ENCODE measurements around the gene CTSK.
"Not testable (repeated sequence)": the region's sequence is repeated elsewhere in the genome, so short reads cannot be mapped to it uniquely, and the experiment has no call there.

CTSK gene

DNA sequence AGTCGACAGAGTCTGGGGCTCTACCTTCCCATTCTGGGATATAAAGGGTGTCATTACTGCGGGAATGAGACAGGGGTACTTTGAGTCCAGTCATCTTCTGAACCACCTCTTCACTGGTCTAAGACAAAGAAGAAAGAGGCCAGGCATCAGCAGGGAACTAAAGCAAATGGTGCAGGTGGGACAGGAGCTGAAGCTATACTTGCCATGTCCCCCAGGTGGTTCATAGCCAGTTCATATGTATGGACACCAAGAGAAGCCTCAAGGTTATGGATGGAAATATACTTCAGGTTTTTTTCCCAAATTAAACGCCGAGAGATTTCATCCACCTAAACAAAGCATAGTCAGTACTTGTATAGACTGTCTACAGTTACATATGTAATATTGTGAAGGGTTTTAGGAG lies 2.2 kb downstream of the CTSK start:
- DNase-seq (ENCODE audit: low spot score), result no peak

DNA sequence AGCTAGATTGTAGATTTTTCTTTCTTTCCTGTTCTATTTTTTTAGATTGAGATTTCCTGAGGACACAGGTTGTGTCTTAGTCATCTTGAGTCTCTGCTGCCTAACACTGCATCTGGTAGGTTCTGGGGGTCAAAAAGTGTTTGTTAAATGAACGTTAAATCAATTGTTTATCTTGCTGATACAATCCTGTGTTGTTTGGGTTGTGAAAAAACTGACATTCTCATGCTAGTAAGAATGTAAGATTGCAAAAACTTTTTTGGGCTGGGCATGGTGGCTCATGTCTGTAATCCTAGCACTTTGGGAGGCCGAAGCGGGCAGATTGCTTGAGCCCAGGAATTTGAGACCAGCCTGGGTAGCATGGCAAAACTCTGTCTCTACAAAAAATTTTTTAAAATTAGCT lies 3.4 kb downstream of the CTSK start:
- DNase-seq (ENCODE audit: low spot score), result no peak

DNA sequence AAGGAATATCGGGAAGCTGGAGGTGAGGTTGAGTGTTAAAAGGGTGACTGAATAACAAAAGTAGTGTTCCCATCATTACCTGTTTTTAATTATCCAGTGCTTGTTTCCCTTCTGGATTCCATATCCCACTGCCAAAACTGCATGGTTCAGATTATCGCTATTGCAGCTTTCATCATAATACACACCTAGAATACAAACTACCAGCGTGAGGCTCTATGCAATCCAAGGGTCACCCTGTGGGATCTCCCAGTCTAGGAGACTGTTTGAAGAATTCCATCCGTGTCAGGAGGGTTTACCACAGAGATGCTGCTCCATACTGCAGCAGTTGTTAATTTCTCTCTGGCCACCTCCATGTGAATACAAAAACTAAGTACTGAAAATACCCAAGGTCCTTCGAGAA lies 9.0 kb downstream of the CTSK start:
- no peak for DNase-seq (ENCODE audit: low spot score)

DNA sequence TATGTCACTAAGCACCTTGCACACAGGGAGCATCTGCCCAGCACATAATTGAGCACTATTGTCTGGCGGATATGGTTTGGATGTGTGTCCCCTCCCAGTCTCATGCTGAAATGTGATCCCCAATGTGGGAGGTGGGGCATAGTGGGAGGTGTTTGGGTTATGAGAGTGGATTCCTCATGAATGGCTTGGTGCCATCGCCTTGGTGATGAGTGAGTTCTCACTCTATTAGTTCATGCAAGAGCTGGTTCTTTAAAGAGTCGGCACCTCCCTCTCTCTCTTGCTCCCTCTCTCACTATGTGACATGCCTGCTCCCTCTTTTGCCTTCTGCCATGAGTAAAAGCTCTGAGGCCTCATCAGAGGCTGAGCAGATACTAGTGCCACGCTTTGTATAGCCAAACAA lies 9.5 kb downstream of the CTSK start:
- DNase-seq (ENCODE audit: low spot score), result no peak

DNA sequence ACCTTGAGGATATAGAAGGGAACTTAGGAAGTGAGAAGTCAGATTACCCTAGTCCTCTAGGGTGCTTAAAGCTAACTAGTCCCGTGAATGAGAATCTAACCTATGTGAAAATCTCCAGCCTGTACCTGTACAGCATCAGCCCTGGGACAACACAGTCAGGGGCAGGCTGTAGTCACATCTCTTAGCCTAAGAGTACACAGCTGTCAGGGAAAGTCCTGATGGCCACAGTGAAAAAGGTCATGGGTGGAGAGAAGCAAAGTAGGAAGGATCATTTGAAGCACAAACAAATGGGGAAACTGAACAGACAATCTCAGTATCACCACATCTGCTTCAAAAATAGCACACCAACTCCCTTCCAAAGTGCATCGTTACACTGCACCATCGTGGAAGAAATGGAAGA lies 11.7 kb downstream of the CTSK start:
- no peak for DNase-seq (ENCODE audit: low spot score)

DNA sequence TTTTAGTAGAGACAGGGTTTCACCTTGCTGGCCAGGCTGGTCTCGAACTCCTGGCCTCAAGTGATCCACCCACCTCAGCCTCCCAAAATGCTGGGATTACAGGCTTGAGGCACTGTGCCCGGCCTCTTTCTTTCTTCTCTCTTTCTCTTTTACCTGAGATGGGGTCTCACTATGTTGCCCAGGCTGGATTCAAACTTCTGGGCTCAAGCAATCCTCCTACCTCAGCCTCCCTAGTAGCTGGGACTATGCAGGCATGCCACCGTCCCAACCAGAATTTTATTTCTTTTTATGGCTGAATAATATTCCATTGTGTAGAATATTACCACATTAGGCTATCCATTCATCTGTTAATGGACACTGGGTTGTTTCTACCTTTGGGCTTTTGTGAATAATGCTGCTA lies 14.3 kb downstream of the CTSK start:
- not testable (repeated sequence) for DNase-seq (ENCODE audit: low spot score)

DNA sequence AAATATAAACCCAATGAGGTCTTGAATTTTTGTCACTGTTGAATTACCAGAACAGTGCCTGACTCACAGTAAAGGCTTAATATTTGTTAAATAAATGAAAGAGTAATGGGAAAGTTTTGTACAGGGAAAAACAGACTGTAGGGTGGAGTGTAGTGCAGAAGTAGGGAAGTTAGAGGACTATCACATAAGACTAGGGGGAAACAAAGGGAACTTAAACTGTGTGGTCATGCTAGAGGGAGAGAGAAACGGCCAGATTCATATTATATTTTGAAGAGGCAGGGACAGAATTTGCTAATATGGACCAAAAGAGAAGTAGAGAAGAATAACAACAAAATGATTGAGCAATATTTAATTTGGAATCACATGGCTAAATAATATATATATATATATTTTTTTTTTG lies 14.8 kb downstream of the CTSK start:
- DNase-seq (ENCODE audit: low spot score), result no peak

DNA sequence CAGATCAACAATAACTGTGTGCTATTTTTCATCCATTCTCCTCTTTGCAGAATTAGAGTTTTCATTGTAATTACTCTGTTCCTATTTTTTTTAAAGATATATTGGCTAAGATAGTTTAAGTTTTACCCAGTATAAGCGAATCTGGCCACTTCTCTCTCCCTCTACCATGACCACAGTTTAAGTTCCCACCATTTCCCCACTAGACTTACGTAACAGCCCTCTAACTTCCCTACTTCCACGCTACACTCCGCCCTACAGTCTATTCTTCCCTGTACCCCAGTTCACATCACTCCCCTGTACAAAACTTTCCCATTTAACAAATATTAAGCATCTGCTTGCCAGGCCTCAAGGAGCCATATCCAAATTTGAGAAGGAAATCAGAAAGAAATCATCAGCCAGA lies 16.5 kb downstream of the CTSK start:
- no peak for DNase-seq (ENCODE audit: low spot score)

DNA sequence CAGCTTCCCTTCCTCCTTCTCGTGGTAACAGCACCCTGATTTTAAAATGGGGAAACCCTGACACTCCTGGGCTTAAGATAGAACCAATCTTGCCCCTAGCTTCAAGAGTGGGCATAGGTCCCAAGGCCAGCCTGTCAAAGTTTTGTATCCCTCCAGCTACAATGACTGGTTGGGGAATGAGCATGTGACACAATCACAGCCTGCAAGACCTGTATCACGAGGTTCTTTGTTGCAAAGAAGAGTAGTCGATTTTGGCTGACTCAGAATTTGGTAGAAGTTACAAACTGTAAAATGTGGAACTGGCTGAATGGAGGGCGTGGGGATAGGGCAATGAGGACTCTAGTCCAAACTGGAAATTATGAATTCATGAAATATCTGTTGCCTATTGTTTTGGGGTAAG lies 18.7 kb downstream of the CTSK start:
- DNase-seq (ENCODE audit: low spot score), result no peak

DNA sequence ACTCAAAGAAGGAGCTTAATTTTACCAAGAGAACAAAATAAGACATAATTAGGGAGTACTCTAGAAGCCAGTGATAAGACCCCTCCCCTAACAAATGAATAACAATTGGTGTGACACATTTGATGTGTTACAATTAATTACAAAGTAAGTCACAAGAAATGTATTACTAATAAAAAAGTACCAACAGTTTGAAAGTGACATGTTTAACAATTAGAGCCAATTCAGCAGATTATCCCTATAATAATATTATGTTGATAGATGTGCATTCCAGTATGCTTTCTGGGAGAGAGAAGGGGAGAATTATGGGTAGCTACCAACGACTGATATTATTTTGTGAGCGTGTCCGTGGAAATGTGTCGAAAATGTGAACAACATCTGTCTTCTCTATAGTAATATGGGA lies 19.1 kb downstream of the CTSK start:
- DNase-seq (ENCODE audit: low spot score), result no peak

DNA sequence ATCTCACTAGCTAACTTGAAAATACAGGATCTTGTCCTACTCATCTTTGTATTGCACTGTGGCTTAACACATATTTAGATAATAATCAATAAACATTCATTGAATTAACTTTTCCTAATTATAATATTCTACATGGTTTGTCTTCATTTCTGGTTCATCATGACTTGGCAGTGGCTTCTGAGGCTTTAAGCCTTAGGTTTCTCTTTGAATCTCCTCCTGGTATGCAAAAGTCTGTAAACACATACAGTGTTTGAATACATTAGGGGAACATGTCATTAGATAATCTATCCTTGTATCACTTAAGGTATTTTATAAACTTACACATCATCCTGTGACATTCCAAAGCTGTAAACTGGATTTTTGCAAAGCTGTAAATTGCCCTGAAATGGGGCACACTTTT lies 20.6 kb downstream of the CTSK start:
- no peak for DNase-seq (ENCODE audit: low spot score)

DNA sequence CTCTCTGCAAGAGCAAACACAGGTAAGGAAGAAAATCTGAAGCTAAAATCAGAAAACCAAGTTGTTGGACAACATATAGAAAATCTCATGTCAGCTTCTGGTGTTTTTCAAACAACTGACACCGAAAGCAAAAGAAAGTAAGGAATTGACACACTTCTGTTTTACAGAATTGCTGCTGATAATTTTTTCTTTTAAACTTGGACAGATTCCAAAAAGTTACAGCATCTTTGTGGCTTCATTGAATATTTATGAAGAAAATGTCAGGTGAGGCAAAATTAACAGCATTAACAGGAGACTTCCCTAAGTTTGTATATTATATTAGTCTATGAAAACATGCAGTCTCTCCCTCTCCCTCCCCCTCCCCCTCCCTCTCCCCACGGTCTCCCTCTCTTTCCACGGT lies 27.6 kb downstream of the CTSK start:
- no peak for DNase-seq (ENCODE audit: low spot score)

DNA sequence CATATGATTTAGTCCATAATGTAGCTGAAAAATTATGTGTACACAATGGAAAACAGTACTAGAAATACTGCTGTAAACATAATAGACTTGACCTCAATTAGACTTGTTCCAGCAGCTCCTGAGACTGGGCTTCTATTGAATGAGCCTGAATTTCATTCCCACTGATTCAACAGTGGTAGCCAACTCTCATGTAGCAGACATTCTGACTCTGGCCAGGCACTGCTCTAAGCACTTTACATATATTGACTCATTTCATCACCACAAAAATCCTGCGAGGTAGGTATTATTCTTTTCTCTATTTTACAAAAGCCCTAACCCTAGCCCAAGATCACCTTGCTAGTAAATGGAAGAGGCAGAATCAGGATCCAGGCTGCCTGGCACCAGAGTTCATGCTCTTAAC lies 29.7 kb downstream of the CTSK start:
- DNase-seq (ENCODE audit: low spot score), result peak; percentile 4

DNA sequence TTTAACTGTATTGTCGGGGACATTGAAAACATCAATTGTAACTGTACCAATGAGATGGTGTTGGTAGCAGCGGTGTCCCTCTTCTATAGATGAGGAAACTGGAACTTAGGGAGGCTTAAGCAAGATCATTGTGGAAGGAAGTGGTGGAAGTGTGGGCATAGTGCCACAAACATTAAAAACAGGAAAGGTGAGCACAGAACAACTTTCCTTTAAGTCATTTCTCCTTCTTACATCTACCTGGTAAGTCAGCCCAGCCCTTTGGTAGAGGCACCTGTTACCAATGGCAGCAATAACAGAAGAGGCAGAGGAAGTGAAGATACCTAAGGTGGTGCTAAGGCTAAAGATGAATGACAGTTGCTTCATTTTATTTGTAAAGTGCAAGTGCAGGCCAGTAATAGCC lies 30.5 kb downstream of the CTSK start:
- DNase-seq (ENCODE audit: low spot score), result peak; percentile 2

DNA sequence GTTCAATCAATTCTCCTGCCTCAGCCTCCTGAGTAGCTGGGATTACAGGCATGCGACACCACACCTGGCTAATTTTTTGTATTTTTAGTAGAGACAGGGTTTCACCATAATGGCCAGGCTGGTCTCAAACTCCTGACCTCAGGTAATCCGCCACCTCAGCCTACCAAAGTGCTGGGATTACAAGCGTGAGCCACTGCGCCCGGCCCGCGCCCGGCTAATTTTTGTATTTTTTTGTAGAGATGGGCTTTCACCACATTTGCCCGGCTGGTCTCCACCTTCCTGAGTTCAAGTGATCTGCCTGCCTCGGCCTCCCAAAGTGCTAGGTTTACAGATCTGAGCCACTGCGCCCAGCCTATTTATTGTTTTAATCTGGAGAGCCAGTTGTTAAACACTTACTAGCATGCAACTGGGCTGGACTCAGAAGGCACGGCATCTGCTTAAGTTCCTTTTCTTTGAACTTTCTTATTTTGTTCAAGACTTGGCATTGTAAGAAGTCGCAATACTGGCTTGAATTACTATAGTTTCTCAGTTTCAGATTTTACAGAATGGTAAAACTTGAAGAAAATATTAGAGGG lies 32.0 kb downstream of the CTSK start:
- not testable (repeated sequence) for DNase-seq (ENCODE audit: low spot score)

DNA sequence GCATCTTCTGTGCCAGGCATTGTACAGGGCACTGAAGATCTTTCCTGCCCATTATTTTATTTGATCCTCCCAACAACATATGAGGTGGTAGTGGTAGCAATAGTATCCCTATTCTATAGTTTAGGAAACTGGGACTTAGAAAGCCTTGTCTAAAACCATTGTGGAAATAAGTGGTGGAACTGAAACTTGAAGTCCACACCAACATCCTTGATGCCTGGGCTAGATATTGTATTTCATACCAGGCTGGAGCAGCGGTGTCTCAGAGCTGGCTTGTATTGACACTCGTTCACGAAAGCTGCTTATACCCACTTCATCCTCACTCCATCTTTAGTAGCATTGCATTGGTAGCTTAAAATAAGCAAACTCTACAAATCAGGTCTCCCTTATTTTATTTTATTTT lies 32.8 kb downstream of the CTSK start:
- DNase-seq (ENCODE audit: low spot score), result no peak

DNA sequence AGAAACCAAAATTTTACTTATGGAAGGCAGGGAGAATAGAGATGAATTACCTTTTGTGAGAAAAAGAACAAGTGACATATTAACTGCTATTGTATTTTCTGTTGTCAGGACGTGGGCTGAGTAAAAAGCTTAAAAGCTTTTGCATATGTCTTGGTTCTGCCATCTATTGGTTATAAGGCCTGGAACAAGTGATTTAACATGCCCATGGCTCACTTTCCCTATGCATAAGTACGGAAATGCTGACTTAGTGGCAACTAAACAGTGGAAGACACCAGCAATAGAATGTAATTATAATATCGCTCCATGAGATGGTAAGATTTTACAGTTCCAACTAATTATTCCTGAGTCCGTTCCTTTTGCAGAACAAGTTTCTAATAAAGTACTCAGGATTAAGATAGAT lies 35.7 kb downstream of the CTSK start:
- no peak for DNase-seq (ENCODE audit: low spot score)

DNA sequence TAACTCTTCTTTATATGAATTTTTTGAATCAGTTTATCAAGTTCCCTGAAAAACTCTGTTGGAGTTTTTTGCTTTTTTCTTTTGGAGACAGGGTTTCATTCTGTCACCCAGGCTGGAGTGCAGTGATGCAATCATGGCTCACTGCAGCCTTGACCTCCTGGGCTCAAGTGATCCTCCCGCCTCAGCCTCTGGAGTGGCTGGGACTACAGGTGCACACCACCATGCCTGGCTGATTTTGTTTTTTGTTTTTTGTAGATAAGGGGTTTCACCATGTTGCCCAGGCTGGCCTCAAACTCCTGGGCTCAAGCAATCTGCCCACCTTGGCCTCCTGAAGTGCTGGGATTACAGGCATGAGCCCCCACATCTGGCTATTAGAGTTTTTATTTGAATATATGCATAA lies 40.4 kb downstream of the CTSK start:
- DNase-seq (ENCODE audit: low spot score), result not testable (repeated sequence)

DNA sequence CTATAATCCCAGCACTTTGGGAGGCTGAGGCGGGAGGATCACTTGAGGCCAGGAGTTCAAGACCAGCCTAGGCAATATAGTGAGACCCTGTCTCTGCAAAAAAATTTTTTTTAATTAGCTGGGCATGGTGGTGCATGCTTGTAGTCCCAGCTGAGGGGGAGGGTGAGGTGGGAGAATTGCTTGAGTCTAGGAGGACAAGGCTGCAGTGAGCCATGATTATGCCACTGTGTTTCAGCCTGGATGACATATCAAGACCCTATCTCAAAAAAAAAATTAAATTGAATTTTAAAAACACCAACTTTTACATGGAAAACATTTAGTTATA lies 42.1 kb downstream of the CTSK start:
- DNase-seq (ENCODE audit: low spot score), result not testable (repeated sequence)

DNA sequence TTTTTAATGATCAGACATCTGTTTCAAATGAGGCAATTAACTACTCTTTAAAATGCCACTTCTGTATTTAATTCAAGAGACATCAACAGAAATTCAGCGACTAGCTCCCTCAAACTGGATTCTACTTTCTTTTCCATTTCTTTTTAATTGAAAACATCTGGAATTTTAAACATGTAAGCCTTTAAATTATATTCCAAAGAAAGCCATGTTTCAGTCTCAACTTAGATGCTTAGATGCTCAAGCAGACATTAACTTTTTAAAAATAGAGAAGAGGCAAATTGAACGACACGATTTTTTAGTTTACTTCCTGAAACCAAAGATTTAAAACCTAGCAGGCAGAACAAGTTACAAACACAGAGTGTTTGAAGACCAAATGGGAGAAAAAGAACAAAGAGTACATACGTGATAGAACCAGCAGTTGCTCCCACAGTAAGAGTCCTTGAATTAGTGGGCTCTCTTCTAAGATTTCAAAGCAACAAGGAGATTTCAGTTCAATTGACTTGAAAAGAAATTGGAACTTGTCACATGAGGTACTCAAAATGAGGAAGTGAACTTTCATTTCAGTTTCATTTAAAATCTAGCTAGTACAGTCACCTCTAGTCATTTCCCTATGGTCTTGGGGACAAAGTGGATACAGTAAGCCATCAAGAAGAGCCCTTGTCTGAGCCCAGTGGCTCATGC lies 42.6 kb downstream of the CTSK start, which contains the start of gene CTSS:
TSS of gene CTSS (minus strand) at position 483 of the 681 bp plus-strand sequence. CDS start 1,015 bp downstream, outside the sequence.
- peak; percentile 68 for DNase-seq (ENCODE audit: low spot score)

DNA sequence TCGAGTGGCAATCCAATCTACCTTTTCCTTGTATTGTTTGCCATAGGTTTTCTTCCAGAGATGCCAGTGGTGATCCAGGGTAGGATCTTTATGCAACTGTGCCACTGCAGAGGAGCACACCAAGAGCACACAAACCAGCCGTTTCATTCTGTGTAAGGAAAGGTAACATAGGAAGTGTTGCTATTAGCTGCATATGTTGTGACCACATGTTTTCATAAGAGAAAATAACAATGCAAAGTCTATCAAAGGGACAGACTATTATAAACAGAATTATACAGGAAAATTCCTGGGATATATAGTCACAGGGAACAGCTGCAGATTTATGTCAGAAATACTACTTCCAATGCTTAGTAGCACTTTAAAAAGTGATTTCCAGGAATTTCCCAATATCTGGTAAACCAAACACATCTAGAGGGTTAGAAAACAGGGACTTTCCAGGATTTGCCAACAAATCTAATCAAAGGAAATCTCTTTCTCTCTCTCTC lies 43.4 kb downstream of the CTSK start:
- peak; percentile 30 for DNase-seq (ENCODE audit: low spot score)

DNA sequence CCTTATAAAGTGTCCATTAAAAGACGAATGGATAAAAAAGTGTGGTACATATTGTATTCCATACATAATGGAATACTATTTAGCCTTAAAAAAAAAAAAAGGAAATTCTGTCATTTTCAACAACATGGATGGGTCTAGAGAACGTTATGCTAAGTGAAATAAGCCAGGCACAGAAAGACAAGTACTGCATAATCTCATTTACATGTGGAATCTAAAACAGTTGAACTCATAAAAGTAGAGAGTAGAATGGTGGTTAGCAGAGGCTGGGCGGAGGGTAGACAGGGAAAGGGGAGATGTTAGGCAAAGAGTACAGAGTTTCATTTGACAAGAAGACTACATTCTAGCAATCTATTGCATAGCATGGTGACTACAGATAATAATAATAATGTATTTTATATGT lies 45.0 kb downstream of the CTSK start:
- DNase-seq (ENCODE audit: low spot score), result no peak

DNA sequence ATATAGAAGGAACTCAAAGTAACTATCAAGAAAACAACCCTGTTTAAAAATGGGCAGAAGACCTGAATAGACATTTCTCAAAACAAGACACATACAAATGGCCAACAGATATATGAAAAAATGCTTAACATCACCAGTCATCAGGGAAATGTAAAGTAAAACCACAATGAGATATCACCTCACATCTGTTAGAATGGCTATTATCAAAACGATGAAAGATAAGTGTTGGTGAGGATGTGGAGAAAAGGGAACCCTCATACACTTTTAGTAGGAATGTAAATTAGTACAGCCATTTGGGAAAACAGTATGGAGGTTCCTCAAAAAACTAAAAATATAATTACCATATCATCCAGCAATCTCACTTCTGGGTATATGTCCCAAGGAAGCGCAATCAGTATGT lies 45.5 kb downstream of the CTSK start:
- no peak for DNase-seq (ENCODE audit: low spot score)

DNA sequence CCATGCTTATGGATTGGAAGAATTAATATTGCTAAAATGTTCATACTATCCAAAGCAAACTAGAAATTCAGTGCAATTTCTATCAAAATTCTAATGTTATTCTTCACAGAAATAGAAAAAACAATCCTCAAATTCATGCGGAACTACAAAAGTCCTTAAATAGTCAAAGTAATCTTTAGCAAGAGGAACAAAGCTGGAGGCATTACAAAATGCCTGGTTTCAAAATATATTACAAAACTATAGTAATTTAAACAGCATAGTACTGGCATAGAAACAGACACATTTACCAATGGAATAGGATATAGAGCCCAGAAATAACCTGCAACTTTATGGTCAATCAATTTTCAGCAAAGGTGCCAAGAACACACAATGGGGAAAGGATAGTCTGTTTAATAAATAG lies 46.3 kb downstream of the CTSK start:
- DNase-seq (ENCODE audit: low spot score), result no peak

All from activated CD4-positive, alpha-beta T cell treated with anti-CD3 and anti-CD28 coated beads, Interleukin-2, Interleukin-4, amounts not matched to agents 100 ng/mL and 50 ng/mL, durations not matched to agents 16 hours and 8 hours (primary cell).